Measurements from ENCODE around the gene IGFBP7.

The IGFBP7 gene

GRCh38 chr4:57106181-57106580 lies 4.0 kb downstream of the IGFBP7 start:
- TF ChIP-seq MAX (IDR thresholded peaks at IDR 0.05; ENCODE audit: low read depth, low read length), result no peak
- TF ChIP-seq CTCF (IDR thresholded peaks at IDR 0.05; ENCODE audit: low read depth, low read length), result no peak
- TF ChIP-seq MYC (IDR thresholded peaks at IDR 0.05; ENCODE audit: low read depth, low read length), result no peak
- TF ChIP-seq POLR2A (IDR thresholded peaks at IDR 0.05; ENCODE audit: extremely low read depth, insufficient read length), result no peak
- no peak overlapping the region for H3K4me3 ChIP-seq (ENCODE audit: low read depth, low read length)
- DNase-seq (ENCODE audit: low read depth), result no peak

GRCh38 chr4:57104706-57105560 lies 5.3 kb downstream of the IGFBP7 start:
- TF ChIP-seq MYC (IDR thresholded peaks at IDR 0.05; ENCODE audit: low read depth, low read length) (no peak), CTCF (IDR thresholded peaks at IDR 0.05; ENCODE audit: low read depth, low read length) (no peak), POLR2A (IDR thresholded peaks at IDR 0.05; ENCODE audit: extremely low read depth, insufficient read length) (no peak), MAX (IDR thresholded peaks at IDR 0.05; ENCODE audit: low read depth, low read length) (no peak)
- no peak for DNase-seq (ENCODE audit: low read depth)
- no peak overlapping the region for H3K4me3 ChIP-seq (ENCODE audit: low read depth, low read length)

- TF ChIP-seq MAX (IDR thresholded peaks at IDR 0.05; ENCODE audit: low read depth, low read length), result no peak
- no peak for TF ChIP-seq CTCF (IDR thresholded peaks at IDR 0.05; ENCODE audit: low read depth, low read length)
- no peak for TF ChIP-seq MYC (IDR thresholded peaks at IDR 0.05; ENCODE audit: low read depth, low read length)
- TF ChIP-seq POLR2A (IDR thresholded peaks at IDR 0.05; ENCODE audit: extremely low read depth, insufficient read length), result no peak
- no peak for DNase-seq (ENCODE audit: low read depth)
- H3K4me3 ChIP-seq (ENCODE audit: low read depth, low read length), result no peak overlapping the region
Measured at GRCh38 chr4:57103051-57103450, 7.1 kb downstream of the IGFBP7 start.

GRCh38 chr4:57102050-57102624 lies 8.0 kb downstream of the IGFBP7 start:
- no peak for DNase-seq (ENCODE audit: low read depth)
- TF ChIP-seq POLR2A (IDR thresholded peaks at IDR 0.05; ENCODE audit: extremely low read depth, insufficient read length) (no peak), CTCF (IDR thresholded peaks at IDR 0.05; ENCODE audit: low read depth, low read length) (no peak), MAX (IDR thresholded peaks at IDR 0.05; ENCODE audit: low read depth, low read length) (no peak)
- no peak overlapping the region for H3K4me3 ChIP-seq (ENCODE audit: low read depth, low read length)

- TF ChIP-seq MYC (IDR thresholded peaks at IDR 0.05; ENCODE audit: low read depth, low read length) (no peak), POLR2A (IDR thresholded peaks at IDR 0.05; ENCODE audit: extremely low read depth, insufficient read length) (no peak), CTCF (IDR thresholded peaks at IDR 0.05; ENCODE audit: low read depth, low read length) (no peak), MAX (IDR thresholded peaks at IDR 0.05; ENCODE audit: low read depth, low read length) (no peak)
- no peak overlapping the region for H3K4me3 ChIP-seq (ENCODE audit: low read depth, low read length)
- DNase-seq (ENCODE audit: low read depth), result no peak
Measured at GRCh38 chr4:57100979-57101651, 9.1 kb downstream of the IGFBP7 start.
